Articular chondrocyte of knee joint (primary cell): ENCODE data around the gene PSMB8. TPM values are rescaled to one million over a fixed set of nuclear protein-coding genes. Genes with fewer than 3 reads are reported as not detected.

ENCODE experiments used
- total RNA-seq: library from RNA; depleted of rRNA; stranded (reverse); fragments of >200 nt; gene quantifications from 2 replicates; pipeline ENCODE4 v1.2.3, GENCODE V29; 2012

The PSMB8 gene
- 58.8 and 68.6 TPM in 2 replicates for total RNA-seq

DNA sequence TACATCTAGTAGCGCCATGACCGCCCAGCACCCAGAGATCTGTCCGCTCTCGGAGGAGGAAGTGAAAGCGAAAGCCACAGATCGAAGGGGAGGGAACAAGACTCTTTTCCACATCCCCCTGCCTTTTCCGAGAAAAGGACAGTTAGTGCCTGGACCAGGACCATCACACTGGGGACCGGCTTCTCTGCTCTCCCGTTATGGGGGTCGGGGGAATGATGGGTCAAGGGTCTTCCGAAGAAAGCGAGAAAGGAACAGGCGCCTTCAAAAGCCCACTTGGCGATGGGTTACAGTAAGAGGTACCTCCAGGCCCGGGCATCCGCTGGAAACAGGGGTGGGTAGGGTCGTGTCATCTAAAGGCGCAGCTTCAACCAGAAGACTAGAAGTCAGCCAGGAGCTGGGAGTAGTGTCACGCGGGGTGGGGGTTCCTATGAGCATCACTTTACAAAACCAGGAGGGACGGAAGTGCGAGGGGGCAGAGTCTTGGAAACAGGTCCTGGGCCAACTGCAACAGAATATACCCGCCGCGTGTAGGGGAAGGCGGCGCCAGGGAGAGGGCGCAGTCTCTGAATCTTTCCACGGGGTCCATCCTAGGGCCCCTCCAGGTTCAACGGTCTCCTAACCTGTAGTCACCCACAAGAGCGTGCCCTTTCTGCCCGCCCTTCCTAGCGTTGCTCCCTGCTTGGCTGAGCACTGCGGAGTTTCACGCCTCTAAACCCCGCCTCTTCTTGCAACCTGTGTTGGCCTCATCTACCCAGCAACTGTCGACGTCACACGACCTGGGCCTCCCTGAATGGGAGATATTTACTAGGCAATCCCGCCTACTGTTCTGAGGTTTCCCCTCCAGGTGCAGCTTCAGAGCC, at the start of gene PSMB8:
TSS of gene PSMB8 (minus strand) at position 69 of the 860 bp plus-strand sequence. CDS start at position 18, 51 bp downstream.

DNA sequence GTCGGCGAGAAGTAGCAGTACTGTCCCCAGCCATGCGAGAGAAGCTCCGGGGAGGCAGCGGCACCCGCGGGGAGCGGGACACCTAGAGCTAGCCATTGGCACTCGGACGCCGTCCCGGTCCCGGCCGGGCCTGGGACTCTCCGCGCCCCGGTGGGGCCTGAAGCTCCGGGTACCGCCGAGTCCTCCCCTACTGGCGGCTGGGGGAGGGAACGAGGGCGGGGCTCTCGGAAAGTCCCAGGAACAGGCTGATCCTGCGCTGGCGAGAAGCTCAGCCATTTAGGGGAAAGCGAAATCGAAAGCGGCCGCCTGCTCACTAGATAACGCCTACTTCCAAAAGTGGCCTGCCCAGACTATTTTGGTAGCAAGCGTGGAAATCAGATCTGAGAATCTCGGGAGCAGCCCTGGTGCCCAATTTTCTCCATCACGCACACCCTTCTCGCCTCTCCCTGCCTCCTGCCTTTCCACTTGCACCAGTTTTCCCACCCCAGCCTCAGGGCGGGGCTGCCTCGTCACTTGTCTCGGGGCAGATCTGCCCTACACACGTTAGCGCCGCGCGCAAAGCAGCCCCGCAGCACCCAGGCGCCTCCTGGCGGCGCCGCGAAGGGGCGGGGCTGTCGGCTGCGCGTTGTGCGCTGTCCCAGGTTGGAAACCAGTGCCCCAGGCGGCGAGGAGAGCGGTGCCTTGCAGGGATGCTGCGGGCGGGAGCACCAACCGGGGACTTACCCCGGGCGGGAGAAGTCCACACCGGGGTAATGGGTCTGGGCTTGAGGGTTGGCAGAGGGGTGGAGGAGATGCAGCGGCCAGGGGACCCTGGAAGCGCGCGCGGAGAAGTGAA, 9.9 kb upstream of the PSMB8 start, which contains the start of the genes PSMB9 and TAP1:
TSS of gene PSMB9 (plus strand) at position 652 of the 835 bp plus-strand sequence. CDS start at position 690, 38 bp downstream.
TSS of gene TAP1 (minus strand) at position 164 of the 835 bp plus-strand sequence. CDS start at position 96, 68 bp downstream.

DNA sequence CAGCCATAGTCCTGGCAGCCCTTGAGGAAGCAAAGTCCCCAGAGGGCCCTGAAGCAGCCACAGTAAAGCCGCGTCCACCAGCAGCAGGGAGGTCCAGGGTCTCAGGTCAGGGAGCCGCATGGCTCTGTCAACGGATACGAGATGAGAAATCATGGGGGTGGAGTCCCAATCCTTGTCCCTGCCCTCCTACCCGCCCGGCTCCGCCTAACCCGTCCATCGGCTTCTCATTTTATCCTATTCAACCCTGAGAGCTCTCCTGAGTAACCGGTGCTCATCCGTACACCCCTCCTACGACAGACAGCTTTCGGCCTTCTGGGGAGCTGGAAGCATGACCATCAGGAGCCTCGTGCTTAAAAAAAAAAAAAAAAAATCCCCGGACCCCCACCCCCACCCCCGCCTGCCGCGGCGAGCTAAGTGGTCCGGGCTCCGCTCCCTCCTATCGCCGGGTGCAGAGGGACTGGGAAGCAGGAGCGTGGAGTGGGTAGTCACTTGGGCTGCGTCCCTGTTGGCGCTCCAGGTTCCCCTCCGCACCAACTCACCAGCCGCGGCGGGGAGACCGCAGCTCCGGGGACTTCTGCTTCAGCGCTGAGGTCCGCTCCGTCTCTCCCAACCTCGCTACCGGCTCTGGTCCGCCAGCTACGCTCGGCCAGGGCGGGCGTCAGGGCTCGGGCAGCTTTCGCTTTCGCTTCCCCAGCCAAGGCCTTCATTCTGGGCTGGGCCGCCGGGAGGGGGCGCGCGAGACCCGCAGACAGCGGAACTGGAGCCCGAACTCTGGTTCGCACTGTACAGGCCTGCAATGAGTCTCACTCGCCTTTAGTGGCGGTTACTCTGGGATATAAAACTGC, 5.5 kb downstream of the PSMB8 start, which contains the start of gene TAP2:
TSS of gene TAP2 (minus strand) at position 626 of the 845 bp plus-strand sequence. CDS start at position 120, 506 bp downstream.

DNA sequence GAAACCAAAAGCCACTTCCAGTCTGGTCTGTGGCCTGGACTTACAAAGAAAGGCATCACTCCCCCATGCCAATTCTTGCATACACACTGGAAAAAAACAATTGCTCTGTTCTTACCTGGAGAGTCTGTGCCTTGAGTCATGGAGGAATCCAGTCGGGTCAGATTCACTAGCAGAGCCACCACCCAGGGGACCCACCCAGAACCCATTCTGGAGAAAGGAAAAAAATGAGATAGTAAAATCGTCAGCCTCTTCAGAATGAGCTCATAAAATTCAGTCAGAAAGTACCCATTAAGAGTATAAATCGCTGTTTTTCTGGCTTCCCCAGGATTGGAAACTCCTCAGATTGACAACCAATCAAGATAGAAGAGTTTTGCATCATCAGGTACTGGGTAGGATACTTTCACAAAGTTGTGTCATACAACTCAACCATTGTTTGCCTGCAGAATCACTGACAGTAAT, 27.1 kb downstream of the PSMB8 start, which contains the start of gene HLA-DOB:
TSS of gene HLA-DOB (minus strand) at position 257 of the 459 bp plus-strand sequence. CDS start at position 206, 51 bp downstream.

Other genes starting within 250 kb of the PSMB8 start
- gene HLA-DQA1, start 206.6 kb downstream of the PSMB8 start, total RNA-seq: not detected in 2 replicates
- 0.32 TPM in 1 of 2 replicates, not detected in the other for gene HLA-DQB1, start 177.4 kb downstream of the PSMB8 start, total RNA-seq
- not detected in 2 replicates for gene HLA-DQA2, start 102.7 kb downstream of the PSMB8 start, total RNA-seq
- not detected in 2 replicates for gene HLA-DQB2, start 80.5 kb downstream of the PSMB8 start, total RNA-seq
- 0.32 TPM in 1 of 2 replicates, not detected in the other for gene HLA-DOB, start 27.0 kb downstream of the PSMB8 start, total RNA-seq
- 10.5 and 17.1 TPM in 2 replicates for gene TAP2, start 5.3 kb downstream of the PSMB8 start, total RNA-seq
- 25.0 and 34.9 TPM in 2 replicates for gene TAP1, start 9.7 kb upstream of the PSMB8 start, total RNA-seq
- gene PSMB9, start 10.1 kb upstream of the PSMB8 start, total RNA-seq: 19.3 and 23.8 TPM in 2 replicates
- gene HLA-DMB, start 97.0 kb upstream of the PSMB8 start, total RNA-seq: 0.11 TPM in 1 of 2 replicates, not detected in the other
- 6.0 and 8.6 TPM in 2 replicates for gene HLA-DMA, start 109.0 kb upstream of the PSMB8 start, total RNA-seq
- 133 and 138 TPM in 2 replicates for gene BRD2, start 124.5 kb upstream of the PSMB8 start, total RNA-seq
- 0.11 TPM in 1 of 2 replicates, not detected in the other for gene HLA-DOA, start 165.5 kb upstream of the PSMB8 start, total RNA-seq
- 7.6 and 11.9 TPM in 2 replicates for gene HLA-DPA1, start 229.6 kb upstream of the PSMB8 start, total RNA-seq
- 21.0 and 34.6 TPM in 2 replicates for gene HLA-DPB1, start 231.9 kb upstream of the PSMB8 start, total RNA-seq